Esophagus muscularis mucosa (tissue), 4 donors: Measurements from ENCODE around the gene NRIP1. TPM values are rescaled to one million over a fixed set of nuclear protein-coding genes. Genes with fewer than 3 reads are reported as not detected.

Experiments used
- DNase-seq: peaks from one replicate; pipeline ENCODE4 v3.0.0-alpha.2; 2017; ENCODE audit errors: extremely low spot score
- H3K27ac ChIP-seq, 4 donors: fragments of 200-600 bp; sonication (generic); replicated peaks in 1 of 4; 1 replicate in 3 of 4; 2 replicates in 1 of 4; pipeline ENCODE4 v1.5.1; 2016 to 2019; ENCODE audit warnings: mild to moderate bottlenecking in 1 of 4
- H3K27me3 ChIP-seq, 4 donors: fragments of 200-600 bp; sonication (generic); one replicate each; pipeline versions ENCODE4 v1.5.1 to v1.6.0; 2016 to 2019
- H3K36me3 ChIP-seq, 4 donors: fragments of 200-600 bp; sonication (generic); one replicate each; pipeline ENCODE4 v1.5.1; 2016 to 2019
- H3K4me1 ChIP-seq, 4 donors: fragments of 200-600 bp; sonication (generic); one replicate each; pipeline ENCODE4 v1.5.1; 2016 to 2019
- H3K4me3 ChIP-seq, 4 donors: fragments of 200-600 bp; sonication (generic); 1 replicate in 2 of 4; 2 replicates in 2 of 4; pipeline ENCODE4 v1.5.1; 2016 to 2019; ENCODE audit warnings: mild to moderate bottlenecking in 4 of 4, moderate library complexity in 1 of 4
- H3K9me3 ChIP-seq, 4 donors: fragments of 200-600 bp; sonication (generic); 1 replicate in 3 of 4; 2 replicates in 1 of 4; pipeline ENCODE4 v1.5.1; 2016 to 2019
- CTCF ChIP-seq, 3 experiments: fragments of 200-600 bp in 2 of 3; fragments of 450-650 bp in 1 of 3; sonication (generic) in 2 of 3; IDR thresholded peaks; one replicate each; pipeline ENCODE4 v1.5.1; 2017 to 2019; ENCODE audit warnings: antibody characterized with exemption in 3 of 3, mild to moderate bottlenecking in 2 of 3, moderate library complexity in 1 of 3
- EP300 ChIP-seq: sonication (generic); formaldehyde crosslinking; IDR thresholded peaks from one replicate; pipeline ENCODE4 v1.6.1; 2017; ENCODE audit warnings: antibody characterized with exemption
- POLR2A ChIP-seq: fragments of 450-650 bp; IDR thresholded peaks from one replicate; pipeline ENCODE4 v1.6.1; 2017; ENCODE audit warnings: antibody characterized with exemption, moderate library complexity, mild to moderate bottlenecking, low read depth
- POLR2AphosphoS5 ChIP-seq, 2 donors: sonication (generic); formaldehyde crosslinking; IDR thresholded peaks; one replicate each; pipeline ENCODE4 v1.6.1; 2017; ENCODE audit warnings: antibody characterized with exemption in 2 of 2
- WGBS: methylation state at CpG from one replicate; pipeline ENCODE4 v1.1.5; 2018; 5-methylcytosine and 5-hydroxymethylcytosine counted together
- intact Hi-C: fragments of 100-400 bp; cut with DNase I; formaldehyde crosslinking; loops from one replicate; pipeline ENCODE4 v1.15.1; 2023
- total RNA-seq, 4 donors: library from RNA; depleted of rRNA; stranded (reverse); fragments of >200 nt; gene quantifications; one replicate each; pipeline versions ENCODE4 v1.1.0 to v1.2.1, GENCODE V29; 2016

NRIP1 gene
- total RNA-seq, 4 donors from 2014 or later, result 21.7 to 33.3 (median 28.5) TPM

- no peaks in the 10 kb centered on the region for H3K9me3 ChIP-seq
- no peaks in the 10 kb centered on the region for H3K36me3 ChIP-seq
- no peak overlapping the region for H3K27ac ChIP-seq
- H3K4me1 ChIP-seq, result peaks cover 14 to 22% (median 15%) of the 10 kb centered on the region in 4 donors
- H3K27me3 ChIP-seq, result no peaks in the 10 kb centered on the region
- intact Hi-C loops, result no loop called here
- TF ChIP-seq CTCF (IDR thresholded peaks at IDR 0.05) (no peak), POLR2A (no peak), EP300 (no peak), POLR2AphosphoS5 (IDR thresholded peaks at IDR 0.05) (no peak)
- 73% methylated on average over 4 of the region's 4 CpGs for WGBS
- DNase-seq, result no peak
- no peak overlapping the region for H3K4me3 ChIP-seq
Observed at GRCh38 chr21:15010645-15011044, 54.2 kb downstream of the NRIP1 start.

GRCh38 chr21:15009837-15010363 lies 54.9 kb downstream of the NRIP1 start:
- no peak overlapping the region for H3K4me3 ChIP-seq
- intact Hi-C loops, result no loop called here
- TF ChIP-seq POLR2AphosphoS5 (IDR thresholded peaks at IDR 0.05) (no peak), CTCF (IDR thresholded peaks at IDR 0.05) (no peak), EP300 (no peak), POLR2A (no peak)

GRCh38 chr21:15007716-15008296 lies 57.0 kb downstream of the NRIP1 start:
- Histone ChIP-seq H3K27ac (no peak overlapping the region), H3K4me3 (no peak overlapping the region), H3K36me3 (no peaks in the 10 kb centered on the region), H3K4me1 (peaks cover 20 to 35% (median 32%) of the 10 kb centered on the region in 4 donors), H3K27me3 (no peaks in the 10 kb centered on the region), H3K9me3 (no peaks in the 10 kb centered on the region)
- no peak for DNase-seq
- intact Hi-C loops, result no loop called here
- TF ChIP-seq CTCF (IDR thresholded peaks at IDR 0.05) (no peak), POLR2A (no peak), EP300 (no peak), POLR2AphosphoS5 (IDR thresholded peaks at IDR 0.05) (no peak)
- 92% methylated on average over 11 of the region's 11 CpGs for WGBS

More at GRCh38 chr21:15009837-15010363, 54.9 kb downstream of the NRIP1 start:
- no peak for DNase-seq
- no peak overlapping the region for H3K27ac ChIP-seq
- H3K27me3 ChIP-seq, result no peaks in the 10 kb centered on the region
- H3K9me3 ChIP-seq, result no peaks in the 10 kb centered on the region
- 83% methylated on average over 3 of the region's 3 CpGs for WGBS
- no peaks in the 10 kb centered on the region for H3K36me3 ChIP-seq
- peaks cover 20 to 30% (median 23%) of the 10 kb centered on the region in 4 donors for H3K4me1 ChIP-seq

GRCh38 chr21:15006594-15007230 lies 58.1 kb downstream of the NRIP1 start:
- no peak overlapping the region for H3K4me3 ChIP-seq
- intact Hi-C loops, result no loop called here
- no peak for DNase-seq
- 71% methylated on average over 2 of the region's 2 CpGs for WGBS
- no peak overlapping the region for H3K27ac ChIP-seq
- TF ChIP-seq POLR2AphosphoS5 (IDR thresholded peaks at IDR 0.05) (no peak), EP300 (no peak), POLR2A (no peak), CTCF (IDR thresholded peaks at IDR 0.05) (no peak)
- no peaks in the 10 kb centered on the region for H3K27me3 ChIP-seq
- H3K9me3 ChIP-seq, result no peaks in the 10 kb centered on the region
- H3K4me1 ChIP-seq, result peaks cover 20 to 43% (median 41%) of the 10 kb centered on the region in 4 donors
- H3K36me3 ChIP-seq, result no peaks in the 10 kb centered on the region
